Left lobe of liver (tissue), 2 donors: ENCODE measurements around the gene IGF2BP2. TPM values are rescaled to one million over a fixed set of nuclear protein-coding genes. Genes with fewer than 3 reads are reported as not detected.

Experiments used
- ATAC-seq: fragments of 200-7000 bp; cut with Tn5 transposase; one replicate; pipeline ENCODE4 v1.9.1; 2020; ENCODE audit warnings: mild to moderate bottlenecking, moderate library complexity
- DNase-seq: peaks from one replicate; pipeline ENCODE4 v3.0.0-alpha.2; 2020; ENCODE audit warnings: low spot score
- total RNA-seq: library from RNA; stranded (reverse); gene quantifications from one replicate; pipeline ENCODE4 v1.2.1, GENCODE V29; 2021
- donor health status: DM: no; HTN: no; CAD: no; lungs with moderate emphysema.
- donor health status: DM: no; HTN: yes; CAD: no.

Gene IGF2BP2
- total RNA-seq, 1 donor from 2014 or later = 1.2 TPM

- DNase-seq (peak; percentile 58), ATAC-seq (peak; percentile 93)
These were observed 56.3 kb downstream of the IGF2BP2 start for GRCh38 chr3:185768578-185768982.

- DNase-seq = no peak
- ATAC-seq = no peak
These were observed 57.7 kb downstream of the IGF2BP2 start for GRCh38 chr3:185767002-185767688.

GRCh38 chr3:185766329-185767001 is 58.4 kb downstream of the IGF2BP2 start:
- DNase-seq (no peak), ATAC-seq (no peak)

- ATAC-seq (no peak), DNase-seq (no peak)
These were observed 59.9 kb downstream of the IGF2BP2 start for GRCh38 chr3:185764980-185765370.

GRCh38 chr3:185764163-185764979 is 60.5 kb downstream of the IGF2BP2 start:
- ATAC-seq = no peak

GRCh38 chr3:185763347-185764005 is 61.4 kb downstream of the IGF2BP2 start:
- no peak for ATAC-seq
- no peak for DNase-seq

More at GRCh38 chr3:185764163-185764979, 60.5 kb downstream of the IGF2BP2 start:
- no peak for DNase-seq

- DNase-seq = no peak
- no peak for ATAC-seq
These were observed 64.3 kb downstream of the IGF2BP2 start for GRCh38 chr3:185760550-185760949.

- no peak for DNase-seq
- ATAC-seq = no peak
These were observed 64.8 kb downstream of the IGF2BP2 start for GRCh38 chr3:185760088-185760487.

GRCh38 chr3:185759512-185759911 is 65.3 kb downstream of the IGF2BP2 start:
- no peak for DNase-seq
- no peak for ATAC-seq

GRCh38 chr3:185758912-185759311 is 65.9 kb downstream of the IGF2BP2 start:
- no peak for DNase-seq
- no peak for ATAC-seq

- DNase-seq (no peak), ATAC-seq (no peak)
These were observed 67.7 kb downstream of the IGF2BP2 start for GRCh38 chr3:185757176-185757575.

- DNase-seq = no peak
- no peak for ATAC-seq
These were observed 68.4 kb downstream of the IGF2BP2 start for GRCh38 chr3:185756477-185756876.

- DNase-seq (no peak), ATAC-seq (no peak)
These were observed 69.9 kb downstream of the IGF2BP2 start for GRCh38 chr3:185754920-185755319.

- no peak for DNase-seq
- ATAC-seq = no peak
These were observed 71.5 kb downstream of the IGF2BP2 start for GRCh38 chr3:185753354-185753753.

- ATAC-seq (no peak), DNase-seq (no peak)
These were observed 74.1 kb downstream of the IGF2BP2 start for GRCh38 chr3:185750702-185751101.

GRCh38 chr3:185750015-185750414 is 74.8 kb downstream of the IGF2BP2 start:
- DNase-seq (no peak), ATAC-seq (no peak)

- no peak for ATAC-seq
These were observed 78.4 kb downstream of the IGF2BP2 start for GRCh38 chr3:185746470-185746869.

GRCh38 chr3:185744997-185745843 is 79.6 kb downstream of the IGF2BP2 start:
- DNase-seq (no peak), ATAC-seq (peak; percentile 34)

More at GRCh38 chr3:185746470-185746869, 78.4 kb downstream of the IGF2BP2 start:
- no peak for DNase-seq

- no peak for DNase-seq
- ATAC-seq = no peak
These were observed 83.3 kb downstream of the IGF2BP2 start for GRCh38 chr3:185741586-185741985.

GRCh38 chr3:185740133-185740532 is 84.7 kb downstream of the IGF2BP2 start:
- DNase-seq = no peak
- no peak for ATAC-seq
